GM12892 (cell line): ENCODE measurements around the gene PVALB.

Experiments
- POLR2A ChIP-seq: IDR thresholded peaks from 2 replicates; pipeline ENCODE4 v1.6.1; 2011; ENCODE audit warnings: low read depth, low read length, control low read depth
- POLR2AphosphoS5 ChIP-seq: IDR thresholded peaks from 2 replicates; pipeline ENCODE4 v1.6.1; 2011; ENCODE audit warnings: low read depth, low read length, control low read depth
- TAF1 ChIP-seq: IDR thresholded peaks from 2 replicates; pipeline ENCODE4 v1.6.1; 2011; ENCODE audit warnings: low read depth, mild to moderate bottlenecking, control low read depth, low read length, borderline replicate concordance

- no peak for TF ChIP-seq POLR2AphosphoS5
- no peak for TF ChIP-seq POLR2A
- no peak for TF ChIP-seq TAF1
Measured at GRCh38 chr22:36828815-36829214, 12.0 kb upstream of the PVALB start.
